ENCODE measurements around the gene SGIP1.

DNA sequence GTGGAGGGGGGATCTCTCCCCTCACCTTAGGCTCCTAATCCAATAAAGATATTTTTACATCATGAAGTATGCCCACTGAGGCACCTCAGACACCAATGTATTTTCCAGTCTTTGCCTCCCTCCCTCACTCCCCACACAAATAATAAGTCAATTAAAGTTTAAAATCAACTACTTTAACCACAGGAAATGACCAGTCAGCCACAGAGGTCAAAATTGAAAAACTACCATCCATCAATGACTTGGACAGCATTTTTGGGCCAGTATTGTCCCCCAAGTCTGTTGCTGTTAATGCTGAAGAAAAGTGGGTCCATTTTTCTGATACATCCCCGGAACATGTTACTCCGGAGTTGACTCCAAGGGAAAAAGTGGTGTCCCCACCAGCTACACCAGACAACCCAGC, 147.7 kb downstream of the SGIP1 start:
- TF ChIP-seq EP300 (IDR thresholded peaks at IDR 0.05) (no peak), POLR2A (IDR thresholded peaks at IDR 0.05) (no peak)
- TF ChIP-seq, protein P1, sequence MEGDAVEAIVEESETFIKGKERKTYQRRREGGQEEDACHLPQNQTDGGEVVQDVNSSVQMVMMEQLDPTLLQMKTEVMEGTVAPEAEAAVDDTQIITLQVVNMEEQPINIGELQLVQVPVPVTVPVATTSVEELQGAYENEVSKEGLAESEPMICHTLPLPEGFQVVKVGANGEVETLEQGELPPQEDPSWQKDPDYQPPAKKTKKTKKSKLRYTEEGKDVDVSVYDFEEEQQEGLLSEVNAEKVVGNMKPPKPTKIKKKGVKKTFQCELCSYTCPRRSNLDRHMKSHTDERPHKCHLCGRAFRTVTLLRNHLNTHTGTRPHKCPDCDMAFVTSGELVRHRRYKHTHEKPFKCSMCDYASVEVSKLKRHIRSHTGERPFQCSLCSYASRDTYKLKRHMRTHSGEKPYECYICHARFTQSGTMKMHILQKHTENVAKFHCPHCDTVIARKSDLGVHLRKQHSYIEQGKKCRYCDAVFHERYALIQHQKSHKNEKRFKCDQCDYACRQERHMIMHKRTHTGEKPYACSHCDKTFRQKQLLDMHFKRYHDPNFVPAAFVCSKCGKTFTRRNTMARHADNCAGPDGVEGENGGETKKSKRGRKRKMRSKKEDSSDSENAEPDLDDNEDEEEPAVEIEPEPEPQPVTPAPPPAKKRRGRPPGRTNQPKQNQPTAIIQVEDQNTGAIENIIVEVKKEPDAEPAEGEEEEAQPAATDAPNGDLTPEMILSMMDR (IDR thresholded peaks at IDR 0.05) = no peak
